HepG2 (cell line): ENCODE measurements around the gene CD209. TPM values are rescaled to one million over a fixed set of nuclear protein-coding genes. Genes with fewer than 3 reads are reported as not detected.

ENCODE experiments used
- ATAC-seq: fragments of 200-7000 bp; cut with Tn5 transposase; 3 replicates; pipeline ENCODE4 v1.9.1; 2020; ENCODE audit warnings: mild to moderate bottlenecking, moderate library complexity
- BruUV-seq: library from RNA; stranded (reverse); fragments of 400-500 nt; replicated peaks from 2 replicates; lab custom pipeline; 2021; lab: Mats Ljungman, UMichigan
- CTCF ChIA-PET: fragments of 300-600 bp; formaldehyde crosslinking; extraction: SDS; loops from one replicate; lab custom pipeline; 2021; ENCODE audit warnings: low total read pairs, inconsistent platforms, low intra/inter-chr PET ratio; lab: Yijun Ruan, JAX
- POLR2A ChIA-PET: fragments of 350-600 bp; sonication (Branson Sonifier 250); formaldehyde crosslinking; loops from one replicate; lab custom pipeline; 2020; ENCODE audit warnings: antibody characterized with exemption, inconsistent platforms; lab: Yijun Ruan, JAX
- DNase-seq: peaks from one replicate; pipeline ENCODE4 v3.0.0-alpha.2; 2015; ENCODE audit warnings: low spot score
- FAIRE-seq: peaks from 3 replicates; lab custom pipeline; 2011; peaks lifted over from hg19 to GRCh38; lab: Jason Lieb, UNC
- H2AFZ ChIP-seq: one replicate; pipeline ENCODE4 v1.6.1; 2011; ENCODE audit warnings: low read length, inconsistent platforms
- H3K27ac ChIP-seq: fragments of 300-600 bp; 3 replicates; pipeline ENCODE4 v1.8.0; 2011; ENCODE audit warnings: mixed run types, mild to moderate bottlenecking, mixed read lengths, low read length, inconsistent platforms; ENCODE audit not compliant: insufficient read depth; ENCODE audit errors: extremely low read length
- H3K27me3 ChIP-seq, 2 experiments: fragments of 200-600 bp in 1 of 2; 2 replicates in 1 of 2; 3 replicates in 1 of 2; pipeline versions ENCODE4 v1.6.0 to v1.8.0; 2011; ENCODE audit warnings: low read length in 2 of 2, mild to moderate bottlenecking in 2 of 2, moderate library complexity in 2 of 2, inconsistent platforms in 1 of 2; ENCODE audit not compliant: insufficient read depth in 2 of 2, control insufficient read depth in 1 of 2
- H3K36me3 ChIP-seq, 2 experiments: fragments of 200-600 bp in 1 of 2; replicated peaks in 1 of 2; 2 replicates in 1 of 2; 3 replicates in 1 of 2; pipeline versions ENCODE4 v1.5.1 to v1.8.0; 2011; ENCODE audit warnings: low read length in 2 of 2, inconsistent platforms in 1 of 2; ENCODE audit not compliant: insufficient read depth in 2 of 2, control insufficient read depth in 1 of 2
- H3K4me1 ChIP-seq: 2 replicates; pipeline ENCODE4 v1.5.1; 2012; ENCODE audit warnings: low read length, inconsistent platforms; ENCODE audit not compliant: insufficient read depth
- H3K4me2 ChIP-seq: 2 replicates; pipeline ENCODE4 v1.6.0; 2011; ENCODE audit warnings: low read depth, low read length, inconsistent platforms
- H3K4me3 ChIP-seq, 3 experiments: fragments of 200-600 bp in 1 of 3; sonication (generic), shearing (Covaris generic) in 1 of 3; replicated peaks in 1 of 3; 2 replicates each; pipeline ENCODE4 v1.5.1; 2011 to 2016; ENCODE audit warnings: low read length in 3 of 3, inconsistent platforms in 2 of 3, low read depth in 2 of 3, mild to moderate bottlenecking in 2 of 3, control low read depth in 1 of 3, mixed read lengths in 1 of 3; ENCODE audit not compliant: insufficient read depth in 1 of 3
- H3K79me2 ChIP-seq: one replicate; pipeline ENCODE4 v1.6.1; 2011; ENCODE audit warnings: low read length, inconsistent platforms; ENCODE audit not compliant: insufficient read depth
- H3K9ac ChIP-seq: 2 replicates; pipeline ENCODE4 v1.6.0; 2011; ENCODE audit warnings: mild to moderate bottlenecking, low read depth, low read length, inconsistent platforms; ENCODE audit not compliant: insufficient read depth
- H3K9me3 ChIP-seq: 2 replicates; pipeline ENCODE4 v1.5.1; 2012; ENCODE audit warnings: mild to moderate bottlenecking, low read length
- H4K20me1 ChIP-seq: 2 replicates; pipeline ENCODE4 v1.6.0; 2011; ENCODE audit warnings: inconsistent platforms, mild to moderate bottlenecking, low read length, moderate library complexity; ENCODE audit not compliant: insufficient read depth
- GFI1 ChIP-seq: sonication (generic); formaldehyde crosslinking; IDR thresholded peaks from 2 replicates; pipeline ENCODE4 v1.5.0; 2020; ENCODE audit warnings: missing genetic modification reagents, mild to moderate bottlenecking, borderline replicate concordance
- HNRNPH1 ChIP-seq: fragments of 200-400 bp; formaldehyde crosslinking; optimal IDR thresholded peaks from 2 replicates; pipeline ENCODE3; 2017; ENCODE audit warnings: mild to moderate bottlenecking, low read depth, low read length
- KDM3A ChIP-seq: IDR thresholded peaks from 2 replicates; pipeline ENCODE4 v1.6.1; 2018; ENCODE audit warnings: low read depth, missing compliant biosample characterization
- LCORL ChIP-seq, 2 experiments: fragments of 450-650 bp in 1 of 2; sonication (generic) in 1 of 2; formaldehyde crosslinking in 1 of 2; IDR thresholded peaks; 2 replicates each; pipeline versions ENCODE4 v1.5.0 to v1.6.1; 2017 to 2020; ENCODE audit warnings: antibody characterized with exemption in 1 of 2, missing genetic modification reagents in 1 of 2
- MAFG ChIP-seq: sonication (generic); formaldehyde crosslinking; IDR thresholded peaks from 2 replicates; pipeline ENCODE4 v1.5.1; 2020; ENCODE audit warnings: mild to moderate bottlenecking, missing genetic modification reagents
- RCOR2 ChIP-seq: IDR thresholded peaks from 2 replicates; pipeline ENCODE4 v1.6.1; 2016; ENCODE audit warnings: missing biosample characterization, missing genetic modification reagents
- SMAD9 ChIP-seq: sonication (generic); formaldehyde crosslinking; IDR thresholded peaks from 2 replicates; pipeline ENCODE4 v1.5.1; 2020; ENCODE audit warnings: mild to moderate bottlenecking, missing genetic modification reagents
- SOX6 ChIP-seq, 2 experiments: fragments of 450-650 bp in 1 of 2; sonication (generic) in 1 of 2; formaldehyde crosslinking in 1 of 2; IDR thresholded peaks; 2 replicates each; pipeline versions ENCODE4 v1.4.0 to v1.6.1; 2017 to 2020; ENCODE audit warnings: antibody characterized with exemption in 1 of 2, mild to moderate bottlenecking in 1 of 2, missing genetic modification reagents in 1 of 2
- SSRP1 ChIP-seq: IDR thresholded peaks from 2 replicates; pipeline ENCODE4 v1.6.1; 2016; ENCODE audit warnings: control low read depth
- YEATS4 ChIP-seq: sonication (generic); formaldehyde crosslinking; IDR thresholded peaks from 2 replicates; pipeline ENCODE4 v1.4.0; 2020; ENCODE audit warnings: missing genetic modification reagents, borderline replicate concordance
- ZNF136 ChIP-seq: sonication (generic); formaldehyde crosslinking; IDR thresholded peaks from 2 replicates; pipeline ENCODE4 v1.8.1; 2022; ENCODE audit warnings: low read depth, mild to moderate bottlenecking, moderate library complexity, missing genetic modification reagents
- ZNF3 ChIP-seq: IDR thresholded peaks from 2 replicates; pipeline ENCODE4 v1.7.0; 2017; ENCODE audit warnings: inconsistent platforms
- ZNF44 ChIP-seq: sonication (generic); formaldehyde crosslinking; IDR thresholded peaks from 2 replicates; pipeline ENCODE4 v1.5.1; 2020; ENCODE audit warnings: mild to moderate bottlenecking, missing genetic modification reagents
- ZNF788 ChIP-seq: sonication (generic); formaldehyde crosslinking; IDR thresholded peaks from 2 replicates; pipeline ENCODE4 v1.5.0; 2020; ENCODE audit warnings: mild to moderate bottlenecking, missing genetic modification reagents, borderline replicate concordance
- ZNF83 ChIP-seq: sonication (generic); formaldehyde crosslinking; IDR thresholded peaks from 2 replicates; pipeline ENCODE4 v1.4.0; 2020; ENCODE audit warnings: missing genetic modification reagents, mild to moderate bottlenecking, borderline replicate concordance
- ZSCAN31 ChIP-seq: sonication (generic); formaldehyde crosslinking; IDR thresholded peaks from 2 replicates; pipeline ENCODE4 v1.5.0; 2020; ENCODE audit warnings: low read depth, mild to moderate bottlenecking, missing genetic modification reagents
- WGBS: methylation state at CpG from one replicate; pipeline ENCODE4 v1.1.6; 2017; ENCODE audit warnings: low lambda C conversion rate; 5-methylcytosine and 5-hydroxymethylcytosine counted together
- in situ Hi-C: cut with HindIII; loops from 2 replicates; pipeline ENCODE4 v1.10.0; 2017; ENCODE audit warnings: low pct_unique_long_range_greater_than_20kb; ENCODE audit not compliant: extremely low pct_ligation_motif_present
- intact Hi-C: fragments of 100-400 bp; cut with micrococcal nuclease; formaldehyde crosslinking; loops from one replicate; pipeline ENCODE4 v1.10.0; 2022; ENCODE audit not compliant: unreplicated experiment
- polyA plus RNA-seq, 8 experiments: library from polyadenylated mRNA; depleted of rRNA in 3 of 8; stranded (reverse) in 7 of 8; unstranded in 1 of 8; fragments of >200 nt; fragmentation: Illumina TruSeq in 4 of 8; extraction: Trizol in 4 of 8; gene quantifications; 2 replicates each; pipeline versions ENCODE4 v1.2.1 to v1.2.3, GENCODE V29; 2011 to 2016; ENCODE audit warnings: low read depth in 4 of 8, missing spikeins in 1 of 8, mixed read lengths in 1 of 8; ENCODE audit not compliant: insufficient read depth in 1 of 8
- total RNA-seq, 5 experiments: library from RNA; depleted of rRNA; stranded (reverse); fragments of >200 nt; fragmentation: Illumina TruSeq; extraction: Trizol; gene quantifications; 2 replicates each; pipeline ENCODE4 v1.2.3, GENCODE V29; 2016; ENCODE audit warnings: low read depth in 1 of 5
- TF ChIP-seq, protein P1 (sequence below): IDR thresholded peaks from 2 replicates; pipeline ENCODE4 v1.6.1; 2018; ENCODE audit warnings: missing genetic modification reagents, mild to moderate bottlenecking, missing compliant biosample characterization
- TF ChIP-seq, protein P2 (sequence below): IDR thresholded peaks from 2 replicates; pipeline ENCODE4 v1.6.1; 2012; ENCODE audit warnings: low read depth, low read length, improper control_type of control experiment

CD209 gene
- total and polyA plus RNA-seq, 2 of the 13 experiments (the other 11 are each of a cell fraction or from before 2014, with no cell fraction given): not detected

DNA sequence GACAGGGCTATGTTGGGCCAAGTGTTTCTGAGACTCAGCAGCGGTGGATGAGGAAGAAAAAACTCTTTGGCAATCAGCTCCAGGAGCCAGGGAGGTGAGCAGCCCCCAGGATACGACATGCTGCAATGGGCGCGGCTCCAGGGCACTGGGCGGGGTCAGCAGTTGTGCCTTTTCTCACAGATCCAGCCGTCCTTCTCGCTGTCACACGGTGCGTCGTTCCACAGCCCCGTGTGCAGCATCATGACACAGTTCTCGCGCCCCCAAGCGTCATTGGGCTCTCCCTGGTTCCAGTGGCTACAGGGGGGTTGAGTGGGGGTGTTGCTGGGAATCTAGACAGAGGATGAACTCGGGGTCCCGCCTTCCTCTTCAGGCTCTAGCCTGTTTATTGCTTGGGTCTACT lies 18.1 kb downstream of the CD209 start:
- CTCF ChIA-PET: no interaction called here
- no TSS peak for BruUV-seq
- no peaks in the 10 kb centered on the region for H4K20me1 ChIP-seq
- in situ Hi-C loops: no loop called here
- H3K36me3 ChIP-seq: no peaks in the 10 kb centered on the region
- no peak overlapping the region for H3K9ac ChIP-seq
- H3K4me2 ChIP-seq: no peak overlapping the region
- no peak overlapping the region for H2AFZ ChIP-seq
- no peak overlapping the region for H3K27ac ChIP-seq
- WGBS: 0% methylated on average over 2 of the region's 16 CpGs
- H3K9me3 ChIP-seq: no peaks in the 10 kb centered on the region
- TF ChIP-seq ZSCAN31 (CRISPR knock-in tag) (no peak), GFI1 (CRISPR knock-in tag) (no peak), MAFG (CRISPR knock-in tag) (no peak), KDM3A (CRISPR knock-in tag) (no peak), SOX6 (IDR thresholded peaks at IDR 0.05) (no peak), SOX6 (CRISPR knock-in tag; IDR thresholded peaks at IDR 0.05) (no peak), SSRP1 (no peak), RCOR2 (CRISPR knock-in tag) (no peak)
- TF ChIP-seq, protein P1, sequence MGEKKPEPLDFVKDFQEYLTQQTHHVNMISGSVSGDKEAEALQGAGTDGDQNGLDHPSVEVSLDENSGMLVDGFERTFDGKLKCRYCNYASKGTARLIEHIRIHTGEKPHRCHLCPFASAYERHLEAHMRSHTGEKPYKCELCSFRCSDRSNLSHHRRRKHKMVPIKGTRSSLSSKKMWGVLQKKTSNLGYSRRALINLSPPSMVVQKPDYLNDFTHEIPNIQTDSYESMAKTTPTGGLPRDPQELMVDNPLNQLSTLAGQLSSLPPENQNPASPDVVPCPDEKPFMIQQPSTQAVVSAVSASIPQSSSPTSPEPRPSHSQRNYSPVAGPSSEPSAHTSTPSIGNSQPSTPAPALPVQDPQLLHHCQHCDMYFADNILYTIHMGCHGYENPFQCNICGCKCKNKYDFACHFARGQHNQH: no peak
- TF ChIP-seq, all 625 proteins: peak for 0
- ATAC-seq (no peak), DNase-seq (no peak), FAIRE-seq (no peak)
- POLR2A ChIA-PET: no interaction called here
- no peaks in the 10 kb centered on the region for H3K79me2 ChIP-seq
- H3K4me3 ChIP-seq: no peak overlapping the region
- intact Hi-C loops: no loop called here
- H3K4me1 ChIP-seq: no peaks in the 10 kb centered on the region
- peaks cover 1 to 31% of the 10 kb centered on the region in 2 experiments; a peak in 3 of 5 replicates for H3K27me3 ChIP-seq

DNA sequence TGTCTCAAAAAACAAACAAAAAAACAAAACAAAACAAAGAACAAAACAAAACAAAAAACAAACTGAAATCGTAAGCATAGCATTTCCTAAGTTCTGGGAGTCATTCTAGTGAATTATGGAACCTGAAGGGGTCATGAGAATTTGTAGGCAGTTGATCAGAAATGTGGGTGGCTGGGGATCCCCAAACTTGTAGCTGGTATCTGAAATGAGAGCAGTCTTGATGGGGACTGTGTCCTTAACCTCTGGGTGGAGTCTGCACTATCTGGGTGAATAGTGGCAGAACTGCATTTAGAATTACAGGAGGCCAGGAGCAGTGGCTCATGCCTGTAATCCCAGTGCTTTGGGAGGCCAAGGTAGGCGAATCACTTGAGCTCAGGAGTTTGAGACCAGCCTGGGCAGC lies 21.5 kb downstream of the CD209 start:
- in situ Hi-C loops: no loop called here
- TF ChIP-seq ZNF3 (CRISPR knock-in tag) (no peak), SMAD9 (CRISPR knock-in tag) (no peak), SOX6 (IDR thresholded peaks at IDR 0.05) (no peak), SOX6 (CRISPR knock-in tag; IDR thresholded peaks at IDR 0.05) (no peak), LCORL (IDR thresholded peaks at IDR 0.05) (no peak), LCORL (CRISPR knock-in tag; IDR thresholded peaks at IDR 0.05) (no peak), ZNF788 (CRISPR knock-in tag) (no peak), HNRNPH1 (no peak), ZNF83 (CRISPR knock-in tag) (no peak), ZNF136 (CRISPR knock-in tag) (no peak), YEATS4 (CRISPR knock-in tag) (no peak), ZNF44 (no peak)
- TF ChIP-seq, protein P2, sequence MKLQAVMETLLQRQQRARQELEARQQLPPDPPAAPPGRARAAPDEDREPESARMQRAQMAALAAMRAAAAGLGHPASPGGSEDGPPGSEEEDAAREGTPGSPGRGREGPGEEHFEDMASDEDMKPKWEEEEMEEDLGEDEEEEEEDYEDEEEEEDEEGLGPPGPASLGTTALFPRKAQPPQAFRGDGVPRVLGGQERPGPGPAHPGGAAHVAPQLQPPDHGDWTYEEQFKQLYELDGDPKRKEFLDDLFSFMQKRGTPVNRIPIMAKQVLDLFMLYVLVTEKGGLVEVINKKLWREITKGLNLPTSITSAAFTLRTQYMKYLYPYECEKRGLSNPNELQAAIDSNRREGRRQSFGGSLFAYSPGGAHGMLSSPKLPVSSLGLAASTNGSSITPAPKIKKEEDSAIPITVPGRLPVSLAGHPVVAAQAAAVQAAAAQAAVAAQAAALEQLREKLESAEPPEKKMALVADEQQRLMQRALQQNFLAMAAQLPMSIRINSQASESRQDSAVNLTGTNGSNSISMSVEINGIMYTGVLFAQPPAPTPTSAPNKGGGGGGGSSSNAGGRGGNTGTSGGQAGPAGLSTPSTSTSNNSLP: no peak

More for the DNA sequence above, 21.5 kb downstream of the CD209 start:
- no TSS peak for BruUV-seq
- intact Hi-C loops: no loop called here
- FAIRE-seq: no peak
- ChIA-PET CTCF (no interaction called here), POLR2A (no interaction called here)
- Histone ChIP-seq H3K9me3 (no peaks in the 10 kb centered on the region), H3K27ac (no peak overlapping the region), H3K4me3 (no peak overlapping the region), H4K20me1 (no peaks in the 10 kb centered on the region), H3K4me2 (no peak overlapping the region), H3K27me3 (peaks cover 1 to 27% of the 10 kb centered on the region in 2 experiments; a peak in 4 of 5 replicates), H3K36me3 (no peaks in the 10 kb centered on the region), H3K9ac (no peak overlapping the region), H3K4me1 (no peaks in the 10 kb centered on the region), H3K79me2 (no peaks in the 10 kb centered on the region), H2AFZ (no peak overlapping the region)
- WGBS: 2% methylated on average over 2 of the region's 2 CpGs
- ATAC-seq: no peak
- DNase-seq: no peak
